Adrenal gland (tissue), 5 donors: ENCODE data around the gene PRKG1.

Experiments used
- CTCF ChIP-seq, 6 experiments: fragments of 450-650 bp in 4 of 6; fragments of 200-600 bp in 2 of 6; sonication (generic) in 1 of 6; IDR thresholded peaks; 1 replicate in 5 of 6; 2 replicates in 1 of 6; pipeline versions ENCODE4 v1.5.1 to v1.8.0; 2016 to 2021; ENCODE audit warnings: antibody characterized with exemption in 6 of 6, mild to moderate bottlenecking in 2 of 6, moderate library complexity in 1 of 6
- POLR2A ChIP-seq, 2 donors: fragments of 450-650 bp; IDR thresholded peaks; one replicate each; pipeline ENCODE4 v1.6.1; 2017; ENCODE audit warnings: antibody characterized with exemption in 2 of 2, mild to moderate bottlenecking in 2 of 2, moderate library complexity in 1 of 2
- donor health status: DM: no; HTN: no; CAD: no.

GRCh38 chr10:52030975-52031374, 956.7 kb downstream of the PRKG1 start:
- TF ChIP-seq CTCF (IDR thresholded peaks at IDR 0.05) (no peak), POLR2A (IDR thresholded peaks at IDR 0.05) (no peak)
